ENCODE results near the gene KRT3.

The KRT3 gene

DNA sequence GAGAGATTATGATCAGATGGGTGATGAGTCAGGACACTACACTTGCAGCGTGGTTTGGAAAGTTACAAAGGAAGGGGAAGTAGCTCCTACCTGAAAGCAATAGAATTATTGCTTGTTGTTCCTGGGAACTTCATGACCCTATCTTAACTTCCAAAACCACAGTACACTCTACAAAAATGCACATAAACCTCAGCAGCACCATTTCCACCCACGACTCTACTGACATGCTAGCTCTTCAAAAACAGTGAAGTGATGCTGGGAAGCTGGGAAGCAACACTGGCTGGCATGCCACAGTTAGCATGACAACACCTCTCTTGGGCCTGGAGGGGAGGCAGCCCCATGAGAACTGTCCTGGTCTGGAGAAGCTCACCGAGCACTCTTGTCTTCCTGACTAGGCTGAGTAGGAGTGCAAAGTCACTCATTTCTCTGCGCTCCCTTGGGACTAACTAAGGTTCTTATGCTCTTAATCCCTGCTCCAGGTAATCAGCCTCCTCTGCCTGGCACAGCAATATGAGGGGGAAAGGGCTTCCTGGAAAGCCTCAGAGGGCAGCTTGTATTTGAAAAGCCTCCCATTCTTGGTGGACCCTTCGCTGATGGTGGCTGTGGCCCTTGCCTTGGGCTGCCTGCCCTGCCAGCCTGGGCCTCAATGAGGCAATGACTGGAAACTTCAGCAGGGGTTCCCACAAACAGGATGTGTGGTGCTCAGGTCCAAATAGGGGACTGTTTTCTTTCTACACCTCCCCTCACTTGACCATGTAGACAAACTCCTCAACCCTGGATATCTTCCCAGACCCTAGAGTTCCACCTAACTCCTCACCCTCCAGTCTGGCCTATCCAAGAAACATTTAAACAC, 1.2 kb downstream of the KRT3 start:
- CTCF ChIA-PET: interaction anchor here (1.0 kb wide), 1 partner anchor 23 kb away, joined by 3 read pairs; no protein-coding TSS in a partner anchor

DNA sequence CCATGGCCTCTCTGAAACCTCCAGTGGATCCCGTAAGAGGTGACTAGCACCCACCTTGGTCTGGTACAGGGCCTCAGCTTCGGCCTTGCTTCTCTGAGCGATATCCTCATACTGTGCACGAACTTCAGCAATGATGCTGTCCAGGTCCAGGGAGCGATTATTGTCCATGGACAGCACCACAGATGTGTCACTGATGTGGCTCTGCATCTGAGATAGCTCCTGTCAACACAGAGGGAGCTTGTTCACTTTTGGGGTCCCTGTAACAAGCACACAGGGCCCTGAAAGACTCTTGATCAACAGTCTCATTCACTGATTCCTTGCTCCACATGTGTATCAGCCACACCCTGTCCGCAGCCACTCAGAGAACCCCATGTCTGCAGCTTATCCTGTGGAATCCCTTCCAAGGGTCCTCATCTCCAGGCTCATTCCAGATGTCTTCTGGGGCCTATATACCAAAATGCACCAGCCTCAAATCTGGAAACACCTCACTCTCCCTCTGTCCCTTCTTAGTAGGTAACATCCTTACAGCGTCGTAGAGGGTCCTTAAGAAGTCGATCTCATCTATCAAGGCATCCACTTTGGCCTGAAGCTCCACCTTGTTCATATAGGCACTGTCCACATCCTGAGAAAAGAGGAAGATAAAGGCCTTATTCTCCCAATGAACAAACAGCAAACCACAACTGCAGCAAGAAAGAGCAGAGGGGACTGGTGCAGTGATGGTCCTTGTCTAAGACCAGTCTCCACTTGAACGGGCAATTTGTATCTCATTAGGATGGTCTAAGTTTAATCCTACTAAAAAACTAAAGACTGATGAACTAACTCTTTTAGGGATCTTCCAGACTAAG, 3.5 kb downstream of the KRT3 start:
- no peak for DNase-seq (ENCODE audit: extremely low spot score)
- no peak for TF ChIP-seq CTCF (IDR thresholded peaks at IDR 0.05; ENCODE audit: control extremely low read depth, extremely low read depth, low read depth, missing control alignments)
- CTCF ChIA-PET: no interaction called here
- POLR2A ChIA-PET: no interaction called here

More for the DNA sequence above, 1.2 kb downstream of the KRT3 start:
- no peak for DNase-seq (ENCODE audit: extremely low spot score)
- no peak for TF ChIP-seq CTCF (IDR thresholded peaks at IDR 0.05; ENCODE audit: control extremely low read depth, extremely low read depth, low read depth, missing control alignments)
- POLR2A ChIA-PET: no interaction called here

DNA sequence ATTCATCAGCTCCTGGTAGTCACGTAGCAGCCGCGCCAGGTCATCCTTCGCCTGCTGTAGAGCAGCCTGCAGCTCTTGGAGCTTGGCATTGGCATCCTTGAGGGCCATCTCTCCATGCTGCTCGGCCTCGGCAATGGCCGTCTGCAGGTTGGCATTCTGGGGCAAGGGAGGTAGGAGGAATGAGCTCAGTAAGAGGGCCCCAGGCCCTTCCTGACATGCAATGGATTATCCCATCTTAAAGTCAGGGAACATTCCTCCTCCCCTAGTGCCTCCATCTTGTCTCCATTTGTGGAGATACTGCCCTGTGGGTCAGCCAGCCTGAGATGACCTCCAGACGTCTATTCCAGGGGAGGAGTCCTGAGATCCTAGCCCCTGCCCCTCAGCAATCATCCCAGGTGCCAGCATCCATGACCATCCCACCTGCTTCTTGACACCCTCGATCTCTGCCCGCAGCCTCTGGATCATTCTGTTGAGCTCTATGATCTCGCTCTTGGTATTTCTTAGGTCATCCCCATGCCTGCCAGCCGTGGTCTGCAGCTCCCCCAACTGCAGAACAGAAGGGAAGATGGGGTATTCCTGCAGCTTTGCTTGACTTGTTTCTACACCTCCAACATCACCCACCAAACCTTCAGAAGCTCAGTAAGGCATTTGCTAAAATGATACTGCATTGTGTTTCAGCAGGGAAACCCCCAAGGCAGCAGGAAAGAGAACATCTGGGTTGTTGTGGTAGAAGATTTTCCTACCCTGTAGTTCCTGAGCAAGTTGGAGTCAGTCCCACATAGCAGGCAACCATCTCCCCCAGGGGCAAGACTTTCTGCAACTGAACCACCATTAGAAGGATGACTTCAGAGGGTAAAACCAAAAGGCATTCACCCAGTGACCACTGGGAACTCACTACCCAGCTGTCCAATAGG, 4.4 kb downstream of the KRT3 start:
- TF ChIP-seq CTCF (IDR thresholded peaks at IDR 0.05; ENCODE audit: control extremely low read depth, extremely low read depth, low read depth, missing control alignments): no peak
- ChIA-PET CTCF (interaction anchor here (0.9 kb wide), 1 partner anchor 11 kb away, joined by 4 read pairs; no protein-coding TSS in a partner anchor), POLR2A (no interaction called here)
- DNase-seq (ENCODE audit: extremely low spot score): no peak

DNA sequence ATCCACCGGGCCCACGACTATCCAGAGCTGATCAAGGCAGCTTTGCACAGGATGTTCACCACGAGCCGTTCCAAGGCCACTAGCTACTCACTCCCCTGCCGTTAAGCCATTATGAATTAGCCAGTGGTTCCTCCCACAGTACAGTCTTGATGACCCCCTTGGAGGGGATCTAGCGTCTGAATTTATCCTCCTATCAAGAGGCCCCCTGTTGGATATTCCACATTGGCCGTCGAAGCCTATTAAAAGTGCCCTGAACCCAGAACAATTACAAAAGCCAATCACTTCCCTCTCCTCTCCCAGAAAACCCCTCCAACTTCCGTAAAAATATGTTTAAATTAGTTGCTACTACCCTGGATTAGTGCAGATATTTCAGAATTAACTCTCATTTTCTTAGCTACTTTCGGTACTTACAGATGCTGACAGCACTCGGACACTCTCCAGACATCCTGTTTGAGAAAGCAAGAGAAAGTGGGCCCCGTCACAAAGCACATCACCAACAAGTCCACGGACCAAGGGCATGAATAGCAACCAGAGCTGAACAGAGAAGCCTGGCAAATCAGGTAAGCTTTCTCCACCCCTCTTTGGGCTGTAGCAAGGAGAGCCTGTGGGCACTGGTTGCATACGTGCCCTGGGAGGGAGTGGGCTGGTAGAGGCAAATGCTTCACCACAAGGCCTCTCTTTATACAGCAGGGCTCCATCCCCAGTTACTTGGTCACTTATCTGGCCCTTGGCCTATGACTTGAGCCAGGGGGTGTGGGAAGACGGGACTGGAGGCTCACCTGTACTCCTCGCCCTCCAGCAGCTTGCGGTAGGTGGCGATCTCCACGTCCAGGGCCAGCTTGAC, 5.3 kb downstream of the KRT3 start:
- ChIA-PET POLR2A (no interaction called here), CTCF (interaction anchor here (0.9 kb wide), 1 partner anchor 10 kb away, joined by 4 read pairs; no protein-coding TSS in a partner anchor)

More for the DNA sequence above, 5.3 kb downstream of the KRT3 start:
- TF ChIP-seq CTCF (IDR thresholded peaks at IDR 0.05; ENCODE audit: control extremely low read depth, extremely low read depth, low read depth, missing control alignments): no peak
- no peak for DNase-seq (ENCODE audit: extremely low spot score)
